Measurements from ENCODE around the gene PAX7. TPM values are rescaled to one million over a fixed set of nuclear protein-coding genes. Genes with fewer than 3 reads are reported as not detected.

Gene PAX7
- total RNA-seq, 1 donor from 2014 or later = not detected

- no peak for DNase-seq (ENCODE audit: low spot score in 2 of 2)
- no peak for TF ChIP-seq CTCF (IDR thresholded peaks at IDR 0.05)
- Histone ChIP-seq H3K4me1 (no peaks in the 10 kb centered on the region), H3K4me3 (no peak overlapping the region), H3K9me3 (no peaks in the 10 kb centered on the region), H3K27ac (no peak overlapping the region), H3K27me3 (no peaks in the 10 kb centered on the region), H3K36me3 (no peaks in the 10 kb centered on the region)
- intact Hi-C loops (cut with DNase I) = no loop called here
Observed at GRCh38 chr1:18700530-18700929, 69.9 kb downstream of the PAX7 start.

- intact Hi-C loops (cut with DNase I) = no loop called here
- Histone ChIP-seq H3K27me3 (no peaks in the 10 kb centered on the region), H3K4me1 (no peaks in the 10 kb centered on the region), H3K36me3 (no peaks in the 10 kb centered on the region), H3K9me3 (no peaks in the 10 kb centered on the region), H3K4me3 (no peak overlapping the region), H3K27ac (no peak overlapping the region)
- no peak for DNase-seq (ENCODE audit: low spot score in 2 of 2)
- TF ChIP-seq CTCF (IDR thresholded peaks at IDR 0.05) = no peak
Observed at GRCh38 chr1:18701183-18701582, 70.5 kb downstream of the PAX7 start.

GRCh38 chr1:18703041-18703621 is 72.5 kb downstream of the PAX7 start:
- Histone ChIP-seq H3K4me1 (no peaks in the 10 kb centered on the region), H3K27me3 (no peaks in the 10 kb centered on the region), H3K27ac (no peak overlapping the region), H3K36me3 (no peaks in the 10 kb centered on the region), H3K9me3 (no peaks in the 10 kb centered on the region), H3K4me3 (no peak overlapping the region)
- intact Hi-C loops (cut with DNase I) = no loop called here
- TF ChIP-seq CTCF (IDR thresholded peaks at IDR 0.05) = no peak
- no peak for DNase-seq (ENCODE audit: low spot score in 2 of 2)

- Histone ChIP-seq H3K9me3 (no peaks in the 10 kb centered on the region), H3K4me3 (no peak overlapping the region), H3K36me3 (no peaks in the 10 kb centered on the region), H3K27ac (no peak overlapping the region), H3K27me3 (no peaks in the 10 kb centered on the region), H3K4me1 (no peaks in the 10 kb centered on the region)
- intact Hi-C loops (cut with DNase I) = no loop called here
- TF ChIP-seq CTCF (IDR thresholded peaks at IDR 0.05) = no peak
- DNase-seq (ENCODE audit: low spot score in 2 of 2) = no peak
Observed at GRCh38 chr1:18705811-18706210, 75.2 kb downstream of the PAX7 start.

- Histone ChIP-seq H3K4me1 (no peaks in the 10 kb centered on the region), H3K9me3 (no peaks in the 10 kb centered on the region), H3K4me3 (no peak overlapping the region), H3K36me3 (no peaks in the 10 kb centered on the region), H3K27ac (no peak overlapping the region), H3K27me3 (no peaks in the 10 kb centered on the region)
- intact Hi-C loops (cut with DNase I) = no loop called here
- no peak for TF ChIP-seq CTCF (IDR thresholded peaks at IDR 0.05)
- DNase-seq (ENCODE audit: low spot score in 2 of 2) = no peak
Observed at GRCh38 chr1:18707696-18708257, 77.1 kb downstream of the PAX7 start.

- no peak for TF ChIP-seq CTCF (IDR thresholded peaks at IDR 0.05)
- Histone ChIP-seq H3K27me3 (no peaks in the 10 kb centered on the region), H3K9me3 (no peaks in the 10 kb centered on the region), H3K36me3 (no peaks in the 10 kb centered on the region), H3K27ac (no peak overlapping the region), H3K4me3 (no peak overlapping the region), H3K4me1 (no peaks in the 10 kb centered on the region)
- intact Hi-C loops (cut with DNase I) = no loop called here
- no peak for DNase-seq (ENCODE audit: low spot score in 2 of 2)
Observed at GRCh38 chr1:18710002-18710401, 79.4 kb downstream of the PAX7 start.

Data from ascending aorta (tissue), 2 donors.